ENCODE data around the gene SLC19A1.

SLC19A1 gene

GRCh38 chr21:45515241-45516061, 26.8 kb downstream of the SLC19A1 start:
- no peak for DNase-seq

- DNase-seq = no peak
Observed at GRCh38 chr21:45514311-45515021, 27.8 kb downstream of the SLC19A1 start.

GRCh38 chr21:45513741-45514310, 28.4 kb downstream of the SLC19A1 start:
- DNase-seq = no peak

- no peak for DNase-seq
Observed at GRCh38 chr21:45513003-45513717, 29.1 kb downstream of the SLC19A1 start.

- no peak for DNase-seq
Observed at GRCh38 chr21:45512626-45513002, 29.6 kb downstream of the SLC19A1 start.

GRCh38 chr21:45511661-45512431, 30.4 kb downstream of the SLC19A1 start:
- no peak for DNase-seq

GRCh38 chr21:45511007-45511406, 31.2 kb downstream of the SLC19A1 start:
- no peak for DNase-seq

GRCh38 chr21:45510466-45510955, 31.7 kb downstream of the SLC19A1 start:
- DNase-seq = no peak

- no peak for DNase-seq
Observed at GRCh38 chr21:45509566-45510465, 32.4 kb downstream of the SLC19A1 start.

GRCh38 chr21:45508607-45509565, 33.4 kb downstream of the SLC19A1 start:
- no peak for DNase-seq

- DNase-seq = no peak
Observed at GRCh38 chr21:45507888-45508508, 34.2 kb downstream of the SLC19A1 start.

GRCh38 chr21:45507523-45507875, 34.7 kb downstream of the SLC19A1 start:
- DNase-seq = no peak

- no peak for DNase-seq
Observed at GRCh38 chr21:45506836-45507522, 35.3 kb downstream of the SLC19A1 start.

GRCh38 chr21:45506241-45506817, 35.9 kb downstream of the SLC19A1 start:
- DNase-seq = no peak

- DNase-seq = no peak
Observed at GRCh38 chr21:45505416-45506021, 36.7 kb downstream of the SLC19A1 start.

- DNase-seq = no peak
Observed at GRCh38 chr21:45504516-45505415, 37.5 kb downstream of the SLC19A1 start.

- no peak for DNase-seq
Observed at GRCh38 chr21:45504021-45504515, 38.2 kb downstream of the SLC19A1 start.

Data from NCI-H510A treated with DMSO at 0.1 percent for 48 hours (cell line).